OCI-M2 (cell line): ENCODE data around the gene MCM3.
A peak's percentile ranks its signal among the peaks of the same experiment; 100 is the strongest.

Source experiments
- DNase-seq: peaks from one replicate; lab custom pipeline; 2025; ENCODE audit not compliant: unreplicated experiment; lab: John Stamatoyannopoulos, UW

MCM3 gene

DNA sequence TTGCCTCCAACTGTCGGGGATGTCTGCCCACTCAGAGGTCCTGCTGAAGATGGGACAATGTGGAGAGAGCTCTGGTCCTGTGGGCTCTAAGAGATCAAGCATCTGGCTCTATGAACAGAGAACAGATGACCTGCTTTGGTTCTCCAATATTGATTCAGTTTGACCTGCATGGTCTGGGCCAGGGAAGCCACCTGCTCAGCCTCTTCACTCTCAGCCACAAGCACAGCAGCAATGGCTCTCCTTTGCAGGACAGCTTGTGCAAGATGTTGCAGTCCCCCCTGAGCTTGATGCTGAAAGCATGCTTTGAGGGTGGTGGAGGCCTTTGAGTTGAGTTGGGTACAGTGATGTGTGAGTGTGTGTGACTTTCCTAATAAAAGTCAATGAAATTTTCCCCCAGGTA lies 18.6 kb upstream of the MCM3 start:
- DNase-seq = no peak

DNA sequence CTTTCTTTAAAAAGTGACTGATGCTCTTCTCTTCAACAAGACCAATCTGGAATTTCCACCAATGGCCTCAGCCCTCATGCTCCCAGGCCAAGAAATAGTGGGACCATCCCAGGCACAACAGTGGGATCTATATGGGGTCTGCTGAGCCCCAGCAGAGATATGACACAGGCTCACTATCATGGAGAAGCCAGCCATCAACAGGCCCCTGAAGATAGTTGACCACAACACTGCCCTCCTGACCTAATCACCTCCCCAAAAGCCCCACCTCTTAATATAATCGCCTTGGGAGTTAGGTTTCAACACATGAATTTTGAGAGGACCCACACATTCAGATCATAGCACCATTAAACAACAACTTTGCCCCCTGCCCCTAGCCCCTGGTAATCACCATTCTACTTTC lies 16.8 kb upstream of the MCM3 start:
- DNase-seq = no peak

DNA sequence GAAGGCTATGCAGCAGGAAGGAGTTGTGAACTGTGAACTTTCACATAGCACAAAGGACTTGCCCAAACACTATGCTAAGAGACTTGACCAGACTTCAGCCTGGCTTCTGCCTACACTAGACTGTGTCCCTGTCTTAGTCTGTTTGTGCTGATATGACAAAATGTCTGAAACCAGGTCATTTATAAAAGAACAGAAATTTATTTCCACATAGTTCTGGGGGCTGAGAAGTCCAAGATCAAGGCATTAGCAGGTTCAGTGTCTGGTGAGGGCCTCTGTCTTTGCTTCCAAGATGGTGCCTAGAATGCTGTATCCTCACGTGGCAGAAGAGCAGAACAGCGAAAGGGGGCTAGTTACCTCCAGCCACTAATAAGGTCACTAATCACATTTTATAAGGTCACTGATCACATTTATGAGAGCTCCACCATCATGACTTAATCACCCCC lies 16.0 kb upstream of the MCM3 start:
- DNase-seq = no peak

DNA sequence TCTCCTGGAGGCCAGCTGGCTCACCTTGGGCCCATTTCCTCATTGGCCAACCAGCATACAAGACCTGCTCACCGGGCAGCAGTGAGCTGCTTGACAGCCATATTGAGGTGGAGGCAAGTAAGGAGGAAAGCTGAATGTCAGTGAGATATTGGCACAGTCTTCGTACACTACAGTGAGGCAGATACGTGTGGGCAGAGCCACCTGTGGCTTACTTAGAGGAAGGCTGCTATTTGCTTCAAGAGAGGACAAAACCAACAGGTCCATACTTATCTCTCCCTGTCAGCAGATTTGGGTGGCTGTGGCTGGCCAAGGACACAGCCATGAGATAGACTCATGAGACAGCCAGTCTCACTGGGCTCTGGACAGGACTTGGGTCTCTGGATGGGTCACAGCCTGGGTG lies 15.1 kb upstream of the MCM3 start:
- no peak for DNase-seq

DNA sequence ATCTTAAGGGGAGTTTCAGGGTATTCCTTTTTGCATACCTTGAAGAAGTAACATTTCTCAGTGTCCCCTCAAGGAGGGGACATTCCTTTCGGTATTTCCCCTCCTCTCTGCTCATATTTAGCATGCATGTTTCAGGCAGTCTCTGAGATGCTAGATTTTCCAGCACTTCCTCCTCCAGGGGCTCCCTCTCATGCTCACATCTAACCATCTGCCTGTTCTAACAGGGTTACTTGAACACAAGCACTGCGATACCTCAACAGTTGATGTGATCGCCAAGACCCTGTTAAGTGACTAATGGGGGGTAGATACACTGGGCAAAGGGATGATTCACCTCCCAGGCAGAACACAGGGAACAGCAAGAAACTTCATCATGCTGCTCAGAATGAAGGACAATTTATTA lies 12.9 kb upstream of the MCM3 start:
- DNase-seq = no peak

DNA sequence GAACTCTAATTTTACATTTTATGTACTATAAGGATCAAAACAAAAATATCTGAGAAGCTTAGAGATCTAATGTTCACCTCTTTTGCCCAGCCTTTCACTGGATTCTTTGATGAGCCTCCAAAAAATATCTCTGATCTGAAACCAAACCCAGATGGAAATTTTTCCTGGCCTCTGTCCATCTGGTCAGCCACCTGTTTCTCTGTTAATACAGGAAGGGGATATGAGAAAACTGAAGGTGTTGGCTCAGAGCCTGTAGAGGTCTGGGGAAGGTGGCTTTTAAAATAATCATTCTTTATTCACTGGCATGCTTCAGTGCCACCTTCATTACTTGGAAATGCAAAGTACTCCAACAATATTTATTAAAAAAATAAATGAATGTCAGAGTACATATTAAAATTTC lies 8.5 kb upstream of the MCM3 start:
- DNase-seq = no peak

DNA sequence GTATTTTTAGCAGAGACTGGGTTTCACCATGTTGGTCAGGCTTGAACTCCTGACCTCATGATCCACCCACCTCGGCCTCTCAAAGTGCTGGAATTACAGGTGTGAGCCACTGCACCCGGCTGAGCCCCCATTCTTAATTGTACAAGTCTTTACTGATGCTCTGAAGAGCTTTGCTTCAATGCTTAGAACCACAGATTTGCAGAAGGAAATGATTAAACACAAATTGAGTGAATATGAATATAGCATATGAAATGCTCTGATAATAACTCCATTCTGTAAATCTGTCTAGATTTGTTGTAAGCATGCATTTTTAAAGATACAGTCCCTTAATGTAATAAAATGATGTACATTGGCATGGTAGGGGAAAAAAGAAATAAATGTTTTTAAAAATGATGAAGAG lies 4.3 kb upstream of the MCM3 start:
- DNase-seq = no peak

DNA sequence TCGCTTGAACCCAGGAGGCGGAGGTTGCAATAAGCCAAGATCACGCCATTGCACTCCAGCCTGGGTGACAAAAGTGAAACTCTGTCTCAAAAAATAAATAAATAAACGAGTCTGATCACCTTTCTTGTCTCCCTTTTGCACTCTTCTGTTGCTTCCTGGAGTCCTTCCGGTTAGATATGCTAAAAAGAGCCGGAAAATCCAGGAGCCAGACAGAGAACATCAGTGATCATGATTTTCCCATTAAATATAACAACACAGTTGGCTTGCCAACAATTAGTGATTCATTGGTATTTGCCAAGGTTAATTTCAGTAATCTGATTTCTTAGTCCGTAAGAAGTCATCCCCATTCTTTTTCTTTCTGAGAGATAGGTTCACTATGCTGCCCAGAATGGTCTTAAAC lies 3.7 kb upstream of the MCM3 start:
- no peak for DNase-seq

DNA sequence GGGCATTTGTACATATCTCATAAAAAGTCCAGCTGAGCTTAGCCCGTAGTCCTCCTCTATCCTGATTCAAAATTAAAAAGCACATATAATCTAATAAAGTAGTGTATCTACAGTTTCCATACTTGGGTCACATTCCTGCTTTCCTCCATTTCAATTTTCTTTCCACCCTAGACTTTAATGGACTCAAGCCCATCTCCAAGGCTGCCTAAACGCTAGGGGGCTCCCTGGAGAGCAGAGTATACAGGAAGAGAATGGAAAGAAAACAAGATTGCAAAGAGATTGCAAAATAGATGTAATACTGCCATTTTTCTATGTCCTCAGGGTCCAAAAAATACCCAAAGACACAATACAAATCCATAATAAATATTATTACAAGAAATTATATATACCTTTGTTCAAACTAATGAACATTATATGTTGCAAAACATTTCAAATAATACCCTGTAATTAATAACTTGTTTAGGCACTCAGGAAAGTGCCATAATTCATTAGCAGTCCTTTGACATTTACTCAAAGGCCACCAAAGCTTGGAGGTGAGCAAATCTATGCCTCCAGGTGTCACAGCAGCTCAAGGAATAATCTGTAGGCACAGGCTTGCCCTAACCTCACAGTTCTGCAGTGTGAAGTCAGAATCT lies 2.4 kb upstream of the MCM3 start:
- DNase-seq = no peak

DNA sequence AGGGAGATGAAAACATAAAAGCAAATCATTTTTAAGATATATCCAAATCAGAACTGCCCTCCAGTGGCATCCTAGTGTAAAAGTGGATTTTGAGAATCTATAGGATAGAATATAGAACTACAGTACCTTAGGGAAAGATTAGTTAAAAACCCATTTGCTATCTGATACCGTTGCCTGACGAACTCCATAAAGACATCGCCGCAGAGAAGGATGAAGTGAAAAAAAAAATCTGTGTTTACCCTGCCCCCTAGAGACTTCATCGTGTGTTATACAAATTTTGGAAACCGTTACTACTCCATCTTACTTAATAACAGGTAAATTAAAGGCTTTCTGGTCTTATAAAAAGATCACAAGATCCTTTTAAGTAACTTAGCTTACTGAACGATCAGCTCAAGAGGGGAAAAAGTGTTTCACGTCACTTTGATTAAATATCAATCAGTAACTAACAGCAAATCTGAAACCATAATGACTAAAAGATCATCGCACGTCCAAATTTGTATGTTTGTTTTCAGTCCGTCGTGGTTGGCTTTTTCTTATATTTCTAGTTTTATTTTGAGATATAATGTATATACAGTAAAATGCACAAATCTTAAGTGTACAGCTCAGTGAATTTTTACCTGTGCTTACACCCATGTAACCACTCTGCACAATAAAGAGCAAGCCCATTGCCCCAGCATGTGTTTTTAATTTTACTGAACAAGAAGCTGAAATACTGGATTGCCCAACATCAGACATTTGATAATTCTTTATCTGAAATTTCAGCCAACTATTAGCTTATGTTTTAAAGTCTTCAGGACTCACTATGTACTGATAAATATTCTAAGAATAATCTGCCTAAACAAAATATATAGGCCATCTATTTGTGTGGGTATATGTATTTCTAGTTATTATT lies 881 bp upstream of the MCM3 start:
- no peak for DNase-seq

DNA sequence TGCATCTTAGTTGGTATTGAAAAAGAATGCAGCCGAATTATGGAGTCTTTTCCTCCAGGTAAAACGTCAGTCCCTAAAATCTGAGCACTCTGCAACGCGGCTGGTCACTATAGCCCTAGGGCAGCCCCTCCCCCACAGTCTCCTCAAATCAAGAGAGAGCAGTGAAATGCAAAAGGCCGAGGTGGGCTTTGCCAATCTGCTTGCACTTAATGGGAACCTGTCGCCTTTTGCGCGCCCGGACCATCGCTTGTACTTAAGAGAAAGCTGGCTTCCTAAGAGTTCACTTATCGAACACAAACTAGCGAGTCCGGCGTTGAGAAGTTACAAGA lies 447 bp downstream of the MCM3 start:
- DNase-seq = no peak

DNA sequence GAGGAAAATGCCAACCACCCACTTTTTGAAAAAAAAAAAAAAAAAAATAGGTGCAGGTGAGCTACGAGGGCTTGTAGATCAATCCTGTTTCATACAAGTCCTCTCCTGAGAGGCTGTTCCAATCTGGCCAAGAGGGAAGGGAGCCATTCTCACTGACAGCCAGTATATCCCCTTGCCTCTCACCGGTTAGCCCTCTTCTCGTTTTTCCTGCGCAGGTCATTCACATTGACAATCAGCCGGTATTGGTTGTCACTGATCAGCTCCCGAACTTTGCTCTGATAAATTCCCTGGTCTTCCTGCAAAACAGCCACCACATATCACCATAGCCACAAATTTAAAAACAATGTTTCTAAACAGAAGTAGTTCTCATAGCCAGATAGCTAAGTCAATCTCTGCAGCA lies 1.4 kb downstream of the MCM3 start:
- DNase-seq = no peak

DNA sequence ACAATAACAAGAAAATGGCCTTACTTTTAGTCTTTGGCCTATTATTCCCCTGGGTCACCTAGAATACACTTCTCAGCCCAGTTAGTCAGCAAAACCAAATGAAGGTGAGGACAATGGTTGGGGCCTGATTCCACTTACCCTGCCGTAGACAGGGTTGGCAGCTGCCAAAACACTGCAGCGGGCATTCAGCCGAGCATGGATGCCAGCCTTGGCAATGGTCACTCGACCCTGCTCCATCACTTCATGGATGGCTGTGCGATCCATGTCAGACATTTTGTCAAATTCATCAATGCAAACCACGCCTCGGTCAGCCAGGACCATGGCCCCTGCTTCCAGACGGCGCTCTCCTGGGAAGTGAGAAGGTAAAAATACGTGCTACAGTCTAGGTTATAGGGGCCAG lies 8.4 kb downstream of the MCM3 start:
- DNase-seq = no peak

DNA sequence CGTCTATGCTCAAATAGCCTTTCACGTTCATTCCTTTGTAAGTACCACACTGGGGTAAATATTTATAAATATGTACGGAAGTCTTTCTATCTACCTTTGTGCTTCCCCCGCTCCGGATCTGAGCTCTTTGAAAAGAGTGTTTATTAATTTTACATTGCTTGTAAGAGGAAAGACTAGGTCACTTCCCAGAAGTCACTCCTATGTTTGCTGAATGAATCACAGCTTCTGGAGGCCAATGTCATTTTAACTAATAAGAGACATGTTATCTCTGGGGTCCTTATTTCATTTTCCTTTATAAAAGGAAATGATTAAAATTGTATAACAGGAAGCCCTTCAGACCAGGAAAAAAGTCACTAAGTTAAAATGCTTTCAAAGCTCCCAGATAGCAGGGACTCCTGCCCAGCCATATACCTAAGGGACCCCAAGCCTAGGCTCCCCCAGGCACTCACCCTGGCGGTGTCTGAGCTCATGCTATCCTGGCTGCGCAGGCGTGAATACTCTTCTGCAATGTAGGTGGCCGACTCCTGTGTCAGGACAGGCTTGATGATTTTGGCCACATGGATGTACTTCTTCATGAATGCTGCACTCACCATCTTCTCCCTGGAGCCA lies 12.6 kb downstream of the MCM3 start:
- no peak for DNase-seq

DNA sequence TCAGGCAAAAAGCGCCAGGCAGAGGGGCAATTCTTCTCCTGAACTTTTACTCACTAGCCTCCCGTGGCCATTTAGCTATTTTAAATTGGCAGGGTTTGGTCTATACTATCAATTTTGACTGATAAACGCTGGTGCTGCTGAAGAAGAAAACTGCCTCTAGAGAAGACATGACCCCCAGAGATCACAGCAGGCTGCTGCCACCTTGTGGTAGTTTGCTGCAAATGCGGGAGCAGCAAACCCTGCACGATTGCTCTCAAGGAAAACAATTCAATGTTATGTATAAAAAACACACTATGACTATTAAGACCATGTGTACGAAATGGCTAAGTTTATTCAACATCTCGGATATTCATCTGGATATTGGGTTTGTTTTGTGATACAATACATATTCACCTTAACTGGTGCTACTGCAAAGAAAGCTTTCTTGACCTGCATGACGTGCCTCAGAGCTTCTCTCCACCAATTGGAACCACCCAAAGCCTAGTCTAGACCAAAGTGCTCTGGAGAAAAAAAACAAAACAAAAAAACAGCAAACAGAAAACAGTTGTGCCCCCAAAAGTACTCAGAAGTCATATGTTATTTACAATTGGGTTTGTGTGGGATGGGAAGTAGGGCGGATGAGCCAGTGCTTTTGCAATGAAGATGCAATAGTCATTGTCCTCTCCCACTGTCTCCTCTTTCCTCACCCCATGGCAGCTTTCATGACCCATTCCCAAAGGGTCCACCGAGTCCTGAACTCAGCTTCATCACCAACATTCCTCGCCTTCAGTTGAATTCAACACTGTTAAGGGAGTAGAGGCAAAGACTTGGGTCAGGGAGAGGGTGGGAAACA lies 20.6 kb downstream of the MCM3 start:
- peak; percentile 34 for DNase-seq

DNA sequence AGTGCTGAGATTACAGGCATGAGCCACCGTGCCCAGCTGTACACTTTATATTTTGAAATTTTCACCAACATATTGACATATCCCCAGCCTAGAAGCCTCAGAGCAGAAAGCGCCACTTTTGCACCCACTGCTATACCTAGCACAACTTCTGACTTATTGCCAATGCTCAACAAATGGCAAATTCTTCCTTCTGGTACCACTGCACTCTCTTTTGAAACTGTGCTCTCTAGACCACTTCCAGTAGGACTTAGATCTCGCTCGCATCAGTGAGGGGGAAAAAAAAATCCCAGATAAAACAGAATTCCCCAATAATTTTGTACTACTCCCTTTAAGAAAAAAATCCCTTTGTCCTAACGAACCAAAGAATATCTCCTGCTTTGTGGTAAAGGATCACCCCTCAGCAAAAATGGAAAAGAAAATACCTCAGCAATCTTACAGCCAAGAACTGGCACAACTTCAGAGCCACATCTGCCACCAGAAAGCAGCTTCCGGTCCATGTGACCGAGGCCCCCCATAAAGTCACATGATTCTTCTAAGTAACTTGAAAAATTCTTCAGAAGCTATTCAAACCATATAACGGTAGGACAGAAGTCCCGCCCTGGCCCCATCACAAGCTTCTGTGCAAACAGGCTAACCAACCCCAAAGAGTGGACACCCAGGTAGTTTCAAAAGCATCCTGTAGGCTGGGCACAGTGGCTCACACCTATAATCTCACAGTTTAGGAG lies 21.8 kb downstream of the MCM3 start:
- no peak for DNase-seq

DNA sequence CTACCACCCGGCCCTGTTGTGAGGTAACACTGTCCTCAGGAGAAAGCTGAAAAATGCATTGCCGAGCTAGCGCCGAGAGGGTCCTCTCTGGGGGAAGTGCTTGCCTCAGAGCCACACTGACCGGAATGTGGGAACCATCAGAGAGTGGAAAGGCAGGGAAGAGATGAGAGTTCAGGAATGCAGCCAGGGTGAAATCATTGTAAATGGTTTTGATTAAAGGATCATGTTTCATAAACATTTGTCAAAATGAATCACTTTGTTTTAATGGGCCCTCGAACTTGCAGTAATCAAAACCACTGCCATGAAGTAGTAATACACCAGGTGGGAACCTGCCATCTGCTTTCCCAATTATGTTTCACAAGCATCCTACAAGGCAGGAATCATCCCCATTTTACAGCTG lies 23.3 kb downstream of the MCM3 start:
- no peak for DNase-seq

DNA sequence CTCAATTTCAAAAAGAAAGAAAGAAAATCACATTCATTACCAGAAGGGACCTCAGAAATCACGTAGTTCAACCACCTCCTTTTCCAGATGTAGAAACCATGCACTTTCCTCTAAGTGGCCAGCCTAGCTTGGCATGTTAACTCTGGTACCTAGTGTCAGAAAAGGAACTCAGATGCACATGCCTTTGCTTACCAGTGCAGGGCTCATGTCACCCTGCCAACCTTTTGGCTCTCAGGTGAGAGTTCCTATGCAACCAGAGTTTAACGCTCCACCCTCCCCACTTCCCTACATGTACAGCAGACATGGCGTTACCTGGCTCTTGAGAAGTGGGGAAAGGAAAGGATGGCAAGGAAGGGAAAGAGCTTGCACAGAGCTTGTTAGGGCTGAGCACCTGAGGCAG lies 23.9 kb downstream of the MCM3 start:
- DNase-seq = no peak

DNA sequence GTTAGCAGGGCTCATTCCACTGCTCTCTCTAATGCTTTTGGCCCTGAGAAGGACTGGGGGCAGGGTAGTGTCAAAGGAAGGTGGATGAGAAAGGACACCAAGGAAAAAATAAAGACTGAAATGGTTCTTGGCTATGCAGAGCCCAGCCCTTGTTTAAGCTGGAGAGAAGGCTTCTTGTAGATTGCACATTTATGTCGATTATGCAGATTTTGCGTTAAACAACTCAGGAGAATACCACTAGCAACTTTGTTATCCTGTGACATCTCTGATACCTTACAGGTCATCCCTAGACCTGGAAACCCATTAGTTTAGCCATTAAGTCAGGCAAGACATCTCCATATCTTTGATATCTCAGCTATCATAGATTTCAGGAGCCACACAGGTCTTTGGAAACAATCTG lies 29.1 kb downstream of the MCM3 start:
- no peak for DNase-seq

DNA sequence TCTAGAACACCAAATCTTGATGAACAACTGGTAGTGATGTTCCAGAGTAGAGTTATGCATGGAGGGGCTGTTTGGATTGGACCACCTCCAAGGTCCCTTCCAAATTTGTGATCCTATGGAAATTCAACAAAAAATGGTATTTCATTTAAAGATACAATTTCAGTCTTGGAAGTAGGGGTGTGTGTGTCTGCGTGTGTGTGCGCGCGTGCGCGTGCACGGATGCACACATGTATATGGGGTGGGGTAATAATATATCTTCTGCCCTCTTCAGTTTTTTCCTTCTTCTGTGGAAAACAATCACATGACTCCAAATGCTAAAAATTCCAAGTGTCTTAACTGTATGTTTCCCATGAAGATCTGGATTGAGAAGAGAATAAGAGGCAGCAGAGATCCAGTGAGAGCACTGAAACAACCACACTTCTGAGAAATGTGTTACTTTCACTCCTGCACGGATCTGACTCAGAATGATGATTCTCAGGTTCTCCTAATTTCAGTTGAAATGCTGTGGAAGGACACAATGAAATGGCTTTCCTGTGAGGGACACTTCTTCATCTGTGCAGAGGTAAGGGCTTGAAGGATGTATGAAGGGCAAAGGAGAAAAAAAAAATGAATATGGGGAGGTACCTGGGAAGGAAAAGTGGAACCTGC lies 29.7 kb downstream of the MCM3 start:
- DNase-seq = no peak
